ENCODE data around the gene FRZB.
"Not testable (repeated sequence)": the region's sequence is repeated elsewhere in the genome, so short reads cannot be mapped to it uniquely, and the experiment has no call there.

FRZB gene

GRCh38 chr2:182866461-182867406 is at the start of gene FRZB:
FRZB (minus strand) TSS chr2:182866637; CDS start chr2:182866552, 85 bp downstream.
- peak; percentile 18 for DNase-seq (ENCODE audit: low spot score)

GRCh38 chr2:182915369-182916326 is 49.2 kb upstream of the FRZB start:
- DNase-seq (ENCODE audit: low spot score) = no peak

GRCh38 chr2:182914852-182915251 is 48.4 kb upstream of the FRZB start:
- DNase-seq (ENCODE audit: low spot score) = no peak

- DNase-seq (ENCODE audit: low spot score) = no peak
Measured at GRCh38 chr2:182913064-182913463, 46.6 kb upstream of the FRZB start.

GRCh38 chr2:182912518-182912915 is 46.1 kb upstream of the FRZB start:
- DNase-seq (ENCODE audit: low spot score) = no peak

GRCh38 chr2:182911813-182912517 is 45.5 kb upstream of the FRZB start:
- no peak for DNase-seq (ENCODE audit: low spot score)

GRCh38 chr2:182910965-182911364 is 44.5 kb upstream of the FRZB start:
- no peak for DNase-seq (ENCODE audit: low spot score)

GRCh38 chr2:182907081-182907830 is 40.8 kb upstream of the FRZB start:
- DNase-seq (ENCODE audit: low spot score) = no peak

GRCh38 chr2:182906454-182906853 is 40.0 kb upstream of the FRZB start:
- no peak for DNase-seq (ENCODE audit: low spot score)

- no peak for DNase-seq (ENCODE audit: low spot score)
Measured at GRCh38 chr2:182904844-182905243, 38.4 kb upstream of the FRZB start.

- no peak for DNase-seq (ENCODE audit: low spot score)
Measured at GRCh38 chr2:182903566-182903965, 37.1 kb upstream of the FRZB start.

- DNase-seq (ENCODE audit: low spot score) = no peak
Measured at GRCh38 chr2:182901748-182902147, 35.3 kb upstream of the FRZB start.

- DNase-seq (ENCODE audit: low spot score) = no peak
Measured at GRCh38 chr2:182898718-182899117, 32.3 kb upstream of the FRZB start.

GRCh38 chr2:182897137-182897536 is 30.7 kb upstream of the FRZB start:
- no peak for DNase-seq (ENCODE audit: low spot score)

- no peak for DNase-seq (ENCODE audit: low spot score)
Measured at GRCh38 chr2:182895798-182896197, 29.4 kb upstream of the FRZB start.

- DNase-seq (ENCODE audit: low spot score) = no peak
Measured at GRCh38 chr2:182895169-182895568, 28.7 kb upstream of the FRZB start.

- DNase-seq (ENCODE audit: low spot score) = no peak
Measured at GRCh38 chr2:182894174-182894573, 27.7 kb upstream of the FRZB start.

GRCh38 chr2:182893666-182894065 is 27.2 kb upstream of the FRZB start:
- DNase-seq (ENCODE audit: low spot score) = no peak

GRCh38 chr2:182893035-182893434 is 26.6 kb upstream of the FRZB start:
- DNase-seq (ENCODE audit: low spot score) = not testable (repeated sequence)

GRCh38 chr2:182891611-182892010 is 25.2 kb upstream of the FRZB start:
- DNase-seq (ENCODE audit: low spot score) = no peak

- no peak for DNase-seq (ENCODE audit: low spot score)
Measured at GRCh38 chr2:182890773-182891378, 24.4 kb upstream of the FRZB start.

All from globus pallidus (tissue), 1 donor.